AG20443 (cell line): ENCODE data around the gene ZNF784.
A peak's percentile ranks its signal among the peaks of the same experiment; 100 is the strongest.

Source experiments
- DNase-seq: peaks from one replicate; pipeline ENCODE4 v3.0.0; 2012; ENCODE audit warnings: low spot score, mixed read lengths

Gene ZNF784

DNA sequence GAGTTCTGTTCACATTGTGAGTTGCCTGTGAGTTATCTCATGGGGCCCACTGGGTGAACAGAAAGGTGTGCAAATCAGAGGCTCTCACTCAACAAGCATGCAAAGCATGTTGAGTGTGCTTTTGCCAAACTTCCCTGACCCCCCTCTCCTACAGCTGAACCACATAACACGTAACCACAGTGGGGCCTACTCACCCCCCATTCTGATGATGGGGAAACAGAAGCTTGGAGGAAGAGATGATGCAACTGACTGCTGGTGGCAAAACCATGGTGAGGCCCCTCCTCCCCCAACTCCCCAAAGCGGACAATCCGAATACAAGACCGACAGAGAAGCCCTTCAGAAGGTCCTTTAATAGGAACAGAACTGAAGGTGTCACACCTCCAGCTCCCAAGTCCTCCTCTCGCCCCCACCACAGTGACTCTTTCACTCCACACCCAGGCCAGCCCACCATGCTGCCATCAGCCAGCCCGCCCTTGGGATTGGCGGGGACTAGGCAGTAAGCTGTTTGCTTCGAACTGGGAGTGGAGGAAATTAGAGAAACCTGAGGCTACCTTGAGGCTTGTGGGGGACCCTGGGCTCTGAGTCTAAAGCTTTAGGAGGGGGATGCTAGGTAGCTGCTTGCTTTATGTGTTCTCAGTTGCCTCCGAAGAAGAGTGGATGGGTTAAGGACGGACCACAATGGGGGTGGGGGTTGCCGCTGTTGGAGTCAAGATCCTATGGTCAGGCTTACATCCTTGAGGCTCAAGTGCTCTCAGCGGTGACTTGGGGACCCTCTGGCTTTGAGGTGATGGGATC is 3.8 kb downstream of the ZNF784 start:
- DNase-seq: no peak

DNA sequence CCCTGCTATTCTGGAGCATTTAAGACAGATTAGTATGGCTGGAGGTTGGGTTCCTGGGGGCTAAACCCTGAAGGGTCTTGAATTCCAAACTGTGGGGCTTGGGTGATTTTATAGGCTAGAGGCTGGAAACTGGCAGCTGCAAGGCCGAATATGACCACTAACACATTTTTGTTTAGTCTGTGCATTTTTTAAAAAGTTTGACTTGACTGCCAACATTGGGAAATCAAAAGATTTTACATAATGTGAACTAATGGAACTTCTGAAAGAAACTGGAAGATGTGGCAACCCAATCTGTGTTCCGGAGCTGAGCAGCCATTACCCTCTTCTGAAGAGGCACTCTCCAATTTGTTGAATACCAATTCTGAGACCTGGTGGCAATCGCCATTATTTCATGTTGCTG is 5.1 kb downstream of the ZNF784 start:
- DNase-seq: no peak

DNA sequence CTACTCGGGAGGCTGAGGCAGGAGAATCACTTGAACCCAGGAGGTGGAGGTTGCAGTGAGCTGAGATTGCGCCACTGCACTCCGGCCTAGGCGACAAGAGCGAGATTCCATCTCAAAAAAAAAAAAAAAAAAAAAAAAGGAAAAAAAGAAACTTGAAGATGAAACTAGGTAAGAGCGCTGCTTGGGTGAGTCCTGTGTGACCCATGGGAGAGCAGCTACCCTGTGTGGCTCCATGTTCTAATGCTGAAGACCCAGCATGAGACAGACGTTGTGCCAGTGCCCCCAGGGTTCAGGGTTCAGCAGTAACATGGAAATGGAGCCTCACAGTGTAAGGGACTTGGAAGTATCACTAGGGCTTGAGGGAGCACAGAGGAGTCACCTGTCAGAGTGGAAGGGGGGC is 5.9 kb downstream of the ZNF784 start:
- no peak for DNase-seq

DNA sequence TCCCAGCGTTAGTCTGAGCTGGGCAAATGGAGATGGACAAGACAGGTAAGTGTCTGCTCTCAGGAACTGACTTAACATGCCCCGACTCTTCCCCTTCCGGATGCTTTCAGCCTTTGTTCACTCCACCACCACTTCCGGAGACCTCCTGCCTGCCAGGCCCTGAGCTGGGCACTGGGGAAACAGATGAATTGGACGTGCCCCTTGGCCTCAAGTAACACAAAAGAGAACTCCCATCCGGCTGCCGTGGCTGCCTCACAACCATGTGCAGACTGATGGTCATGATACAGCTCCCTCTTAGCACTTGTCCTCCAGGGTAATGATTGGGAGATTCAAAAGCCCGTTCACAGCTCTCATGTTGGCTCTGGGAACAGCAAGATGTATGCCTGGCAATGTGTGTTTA is 6.9 kb downstream of the ZNF784 start:
- no peak for DNase-seq

DNA sequence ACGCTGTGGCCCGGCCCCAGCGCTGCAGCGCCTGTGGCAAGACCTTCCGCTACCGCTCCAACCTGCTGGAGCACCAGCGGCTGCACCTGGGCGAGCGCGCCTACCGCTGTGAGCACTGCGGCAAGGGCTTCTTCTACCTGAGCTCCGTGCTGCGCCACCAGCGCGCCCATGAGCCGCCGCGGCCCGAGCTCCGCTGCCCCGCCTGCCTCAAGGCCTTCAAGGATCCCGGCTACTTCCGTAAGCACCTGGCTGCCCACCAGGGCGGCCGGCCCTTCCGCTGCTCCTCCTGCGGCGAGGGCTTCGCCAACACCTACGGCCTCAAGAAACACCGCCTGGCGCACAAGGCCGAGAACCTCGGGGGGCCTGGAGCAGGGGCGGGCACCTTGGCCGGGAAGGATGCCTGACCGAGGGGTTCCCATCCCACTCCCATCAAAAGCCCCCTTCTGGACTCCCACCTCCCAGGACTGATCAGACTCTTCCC is 7.9 kb downstream of the ZNF784 start:
- DNase-seq: no peak

DNA sequence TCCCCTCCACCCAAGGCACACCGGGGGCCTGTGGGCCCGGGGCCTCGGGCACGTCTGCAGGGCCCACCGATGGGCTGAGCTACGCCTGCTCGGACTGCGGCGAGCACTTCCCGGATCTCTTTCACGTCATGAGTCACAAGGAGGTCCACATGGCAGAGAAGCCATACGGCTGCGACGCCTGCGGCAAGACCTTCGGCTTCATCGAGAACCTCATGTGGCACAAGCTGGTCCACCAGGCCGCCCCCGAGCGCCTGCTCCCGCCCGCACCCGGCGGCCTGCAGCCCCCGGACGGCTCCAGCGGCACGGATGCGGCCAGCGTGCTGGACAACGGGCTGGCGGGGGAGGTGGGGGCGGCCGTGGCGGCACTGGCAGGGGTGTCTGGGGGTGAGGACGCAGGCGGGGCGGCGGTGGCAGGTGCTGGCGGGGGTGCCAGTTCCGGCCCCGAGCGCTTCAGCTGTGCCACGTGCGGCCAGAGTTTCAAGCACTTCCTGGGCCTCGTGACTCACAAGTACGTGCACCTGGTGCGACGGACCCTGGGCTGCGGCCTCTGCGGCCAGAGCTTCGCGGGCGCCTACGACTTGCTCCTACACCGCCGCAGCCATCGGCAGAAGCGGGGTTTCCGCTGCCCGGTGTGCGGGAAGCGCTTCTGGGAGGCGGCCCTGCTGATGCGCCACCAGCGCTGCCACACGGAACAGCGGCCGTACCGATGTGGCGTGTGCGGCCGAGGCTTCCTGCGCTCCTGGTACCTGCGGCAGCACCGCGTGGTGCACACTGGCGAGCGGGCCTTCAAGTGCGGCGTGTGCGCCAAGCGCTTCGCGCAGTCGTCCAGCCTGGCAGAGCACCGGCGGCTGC is 8.6 kb downstream of the ZNF784 start:
- no peak for DNase-seq

DNA sequence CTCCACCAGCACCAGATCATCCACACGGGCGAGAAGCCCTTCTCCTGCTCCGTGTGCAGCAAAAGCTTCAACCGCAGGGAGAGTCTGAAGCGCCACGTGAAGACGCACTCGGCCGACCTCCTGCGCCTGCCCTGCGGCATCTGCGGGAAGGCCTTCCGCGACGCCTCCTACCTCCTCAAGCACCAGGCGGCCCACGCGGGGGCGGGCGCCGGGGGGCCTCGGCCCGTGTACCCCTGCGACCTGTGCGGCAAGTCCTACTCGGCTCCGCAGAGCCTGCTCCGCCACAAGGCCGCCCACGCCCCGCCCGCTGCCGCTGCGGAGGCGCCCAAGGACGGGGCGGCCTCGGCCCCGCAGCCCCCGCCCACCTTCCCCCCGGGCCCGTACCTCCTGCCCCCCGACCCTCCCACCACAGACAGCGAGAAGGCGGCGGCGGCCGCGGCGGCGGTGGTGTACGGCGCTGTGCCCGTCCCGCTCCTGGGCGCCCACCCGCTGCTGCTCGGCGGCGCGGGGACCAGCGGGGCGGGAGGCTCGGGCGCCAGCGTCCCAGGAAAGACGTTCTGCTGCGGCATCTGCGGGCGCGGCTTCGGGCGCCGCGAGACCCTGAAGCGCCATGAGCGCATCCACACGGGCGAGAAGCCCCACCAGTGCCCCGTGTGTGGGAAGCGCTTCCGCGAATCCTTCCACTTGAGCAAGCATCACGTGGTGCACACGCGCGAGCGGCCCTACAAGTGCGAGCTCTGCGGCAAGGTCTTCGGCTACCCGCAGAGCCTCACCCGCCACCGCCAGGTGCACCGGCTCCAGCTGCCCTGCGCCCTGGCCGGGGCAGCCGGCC is 9.4 kb downstream of the ZNF784 start:
- no peak for DNase-seq

DNA sequence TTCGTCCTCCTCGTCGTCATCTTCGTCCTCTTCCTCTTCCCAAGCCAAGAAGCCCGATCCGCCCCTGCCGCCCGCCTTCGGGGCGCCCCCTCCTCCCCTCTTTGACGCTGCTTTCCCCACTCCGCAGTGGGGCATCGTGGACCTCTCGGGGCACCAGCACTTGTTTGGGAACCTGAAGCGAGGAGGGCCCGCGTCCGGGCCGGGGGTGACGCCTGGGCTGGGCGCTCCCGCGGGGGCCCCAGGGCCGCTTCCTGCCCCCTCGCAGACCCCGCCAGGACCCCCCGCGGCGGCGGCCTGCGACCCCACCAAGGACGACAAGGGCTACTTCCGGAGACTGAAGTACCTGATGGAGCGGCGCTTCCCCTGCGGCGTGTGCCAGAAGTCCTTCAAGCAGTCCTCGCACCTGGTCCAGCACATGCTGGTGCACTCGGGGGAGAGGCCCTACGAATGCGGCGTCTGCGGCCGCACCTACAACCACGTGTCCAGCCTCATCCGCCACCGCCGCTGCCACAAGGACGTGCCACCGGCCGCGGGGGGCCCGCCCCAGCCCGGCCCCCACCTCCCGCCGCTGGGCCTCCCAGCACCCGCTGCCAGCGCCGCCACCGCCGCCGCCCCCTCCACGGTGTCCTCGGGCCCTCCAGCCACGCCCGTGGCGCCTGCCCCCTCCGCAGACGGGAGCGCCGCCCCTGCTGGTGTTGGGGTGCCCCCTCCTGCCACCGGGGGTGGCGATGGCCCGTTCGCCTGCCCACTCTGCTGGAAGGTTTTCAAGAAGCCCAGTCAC is 10.2 kb downstream of the ZNF784 start:
- no peak for DNase-seq

DNA sequence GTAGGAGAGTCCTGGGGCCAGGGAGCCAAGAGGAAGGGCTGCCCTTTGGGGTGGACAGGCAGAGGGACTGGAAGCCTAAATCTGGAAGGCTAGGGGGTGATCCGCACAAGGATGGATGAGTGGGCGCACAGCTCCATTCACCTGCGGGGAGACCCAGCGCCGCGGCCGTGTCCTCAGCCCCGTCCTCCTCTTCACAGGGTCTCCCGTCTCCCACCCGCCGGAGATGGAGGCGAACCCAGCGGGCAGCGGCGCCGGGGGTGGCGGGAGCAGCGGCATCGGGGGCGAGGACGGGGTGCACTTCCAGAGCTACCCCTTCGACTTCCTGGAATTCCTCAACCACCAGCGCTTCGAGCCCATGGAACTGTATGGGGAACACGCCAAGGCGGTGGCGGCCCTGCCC is 11.0 kb downstream of the ZNF784 start:
- no peak for DNase-seq

DNA sequence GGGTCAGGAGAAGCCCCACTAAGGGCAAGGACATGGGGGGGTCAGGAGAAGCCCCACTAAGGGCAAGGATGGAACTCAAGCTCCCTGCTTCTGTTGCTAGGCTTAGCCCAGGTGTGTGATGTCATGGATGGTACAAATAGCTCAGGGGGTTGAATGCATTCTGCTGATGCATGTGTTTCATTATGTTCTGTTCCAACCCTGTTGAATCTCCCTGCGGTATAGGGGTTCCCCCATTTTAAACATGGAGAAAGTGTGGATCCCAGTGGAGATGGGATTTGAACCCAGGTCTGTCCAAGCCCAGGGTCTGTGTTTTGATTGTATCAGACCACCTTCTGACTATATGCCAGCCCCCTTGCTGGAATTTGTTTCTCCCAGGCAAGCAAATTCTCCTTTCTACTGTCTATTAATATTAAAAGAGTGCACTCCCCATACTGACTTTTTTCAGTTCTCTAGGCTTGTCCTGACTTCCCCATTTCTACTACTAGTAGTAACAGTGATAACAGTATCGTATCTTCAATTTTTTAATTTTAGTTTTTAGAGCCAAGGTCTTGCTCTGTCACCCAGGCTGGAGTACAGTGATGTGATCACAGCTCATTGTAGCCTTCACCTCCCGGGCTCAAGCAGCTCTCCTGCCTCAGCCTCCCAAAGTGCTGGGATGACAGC is 12.3 kb downstream of the ZNF784 start:
- no peak for DNase-seq

DNA sequence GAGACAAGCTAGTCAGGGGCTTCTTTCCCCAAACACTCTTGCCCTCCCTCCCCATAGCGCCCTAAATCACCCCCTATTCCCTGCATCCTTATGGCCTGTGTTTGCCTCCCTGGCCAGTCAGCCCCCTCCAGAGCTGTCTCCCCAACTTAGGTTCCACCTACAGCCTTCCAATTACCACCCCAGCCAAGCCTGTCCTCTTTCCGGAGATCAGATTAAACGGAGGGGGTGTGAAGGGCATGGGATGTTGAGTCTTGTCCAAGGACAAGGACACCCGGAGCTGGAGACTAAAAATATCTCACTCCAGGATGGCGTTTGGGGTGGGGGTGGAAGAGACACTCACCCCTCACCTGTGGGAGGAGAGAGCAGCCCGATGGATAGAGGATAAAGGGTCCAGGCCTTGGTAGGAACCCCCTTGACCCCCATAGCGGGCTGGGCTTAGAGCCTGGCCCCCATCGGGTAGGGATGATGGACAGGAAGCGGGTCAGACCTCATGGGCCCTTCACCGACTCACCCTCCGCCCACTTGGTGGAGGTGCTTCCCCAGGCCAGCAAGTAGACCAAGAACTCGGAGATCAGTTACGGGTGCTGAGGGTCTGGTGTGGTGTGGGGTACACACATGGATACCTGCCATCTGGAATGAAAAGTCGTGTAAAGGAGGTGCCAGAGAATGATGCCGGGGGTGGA is 12.9 kb downstream of the ZNF784 start:
- DNase-seq: no peak

DNA sequence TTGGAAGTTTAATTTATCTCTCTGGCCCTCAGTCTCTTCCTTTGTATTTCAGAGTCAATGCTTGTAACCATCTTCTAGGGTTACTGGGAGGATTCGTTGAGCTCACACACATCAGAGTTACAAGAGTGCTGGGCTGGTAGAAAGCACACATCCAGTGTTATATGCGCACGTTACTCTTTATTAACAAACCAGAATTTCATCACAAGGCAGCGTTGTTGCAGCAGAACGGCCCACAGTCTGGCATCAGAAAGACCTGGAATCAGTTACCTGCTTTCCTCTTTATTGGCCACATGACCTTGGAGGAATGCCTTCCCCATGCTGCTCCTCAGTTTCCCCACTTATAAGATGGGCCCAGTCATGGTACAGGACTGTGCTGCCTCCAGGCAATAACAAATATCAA is 15.0 kb downstream of the ZNF784 start:
- DNase-seq: no peak

DNA sequence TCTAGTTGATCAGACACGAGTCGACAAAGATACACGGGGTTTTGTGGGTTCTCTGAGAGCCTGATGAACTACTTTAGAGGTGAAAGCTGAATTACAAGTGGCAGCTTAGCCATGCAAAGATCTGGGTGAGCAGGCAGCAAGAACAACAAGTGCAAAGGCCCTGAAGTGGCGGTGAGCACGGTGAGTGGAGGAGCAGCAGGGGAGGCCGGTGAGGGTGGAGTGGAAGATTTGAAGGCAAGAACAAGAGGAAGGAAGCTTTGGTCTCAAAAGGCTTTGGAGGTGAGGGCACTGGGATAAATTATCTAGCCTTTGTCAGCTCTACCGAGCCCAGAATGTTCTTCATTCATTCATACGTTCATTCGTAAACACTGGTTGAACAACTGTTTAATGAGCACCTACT is 17.5 kb downstream of the ZNF784 start:
- DNase-seq: no peak

DNA sequence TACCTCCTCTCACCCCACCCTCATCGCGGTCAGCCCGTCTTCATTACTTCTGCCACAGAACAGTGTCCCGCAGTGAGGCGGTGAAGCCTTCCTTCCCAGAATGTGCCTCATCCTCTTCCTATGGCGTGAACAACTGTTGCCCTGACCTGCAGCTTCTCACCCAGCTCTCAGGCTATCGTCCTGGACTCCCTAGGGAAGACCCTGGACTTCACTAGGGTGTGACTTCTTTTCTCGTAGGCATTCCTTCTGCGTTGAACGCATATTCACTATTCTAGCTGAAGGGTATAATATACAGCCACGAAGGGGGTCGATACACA is 17.9 kb downstream of the ZNF784 start:
- DNase-seq: no peak

DNA sequence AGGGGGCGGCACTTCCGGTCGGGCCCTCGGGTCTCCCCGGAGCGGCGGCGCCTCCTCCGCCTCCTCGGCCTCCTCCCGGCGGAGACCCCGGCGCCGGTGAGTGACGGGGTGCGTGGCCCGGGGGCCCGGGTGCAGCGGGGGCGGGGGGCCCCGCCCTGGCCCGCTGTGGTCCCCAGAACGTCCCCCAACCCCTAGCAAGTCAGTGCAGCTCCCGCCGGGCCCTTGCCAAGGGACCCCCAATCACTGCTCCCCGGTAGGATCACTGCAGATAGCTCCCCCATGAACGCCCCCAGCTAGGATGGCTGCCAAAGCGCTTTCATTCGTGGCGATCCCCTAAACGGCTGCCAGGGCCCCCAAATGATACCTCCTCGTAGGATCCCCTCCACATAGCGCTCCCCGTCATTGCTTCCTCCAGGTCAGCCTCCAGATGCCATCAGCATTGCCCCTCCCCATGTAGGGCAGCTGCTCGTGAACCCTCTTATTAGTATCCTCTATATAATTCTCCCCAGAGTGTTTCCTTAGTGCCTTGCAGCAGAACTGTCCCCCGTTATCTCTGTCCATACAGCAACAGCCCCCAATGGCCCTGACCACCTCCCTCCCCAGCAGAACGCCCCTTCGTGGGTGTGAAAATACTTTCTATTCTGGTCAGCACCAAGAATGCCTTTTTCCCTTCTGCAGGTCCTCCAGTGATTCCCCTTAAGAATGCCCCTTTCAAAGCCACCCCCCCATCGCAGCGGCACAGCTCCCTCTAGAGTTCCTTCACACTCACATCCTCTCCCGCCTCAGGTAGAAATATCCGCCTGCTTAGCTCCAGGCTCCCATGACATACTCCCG is 18.5 kb downstream of the ZNF784 start, which contains the start of gene ZNF865:
TSS of gene ZNF865 (plus strand) at position 11 of the 834 bp plus-strand sequence. CDS start 7,972 bp downstream, outside the sequence.
- DNase-seq: peak; percentile 82

DNA sequence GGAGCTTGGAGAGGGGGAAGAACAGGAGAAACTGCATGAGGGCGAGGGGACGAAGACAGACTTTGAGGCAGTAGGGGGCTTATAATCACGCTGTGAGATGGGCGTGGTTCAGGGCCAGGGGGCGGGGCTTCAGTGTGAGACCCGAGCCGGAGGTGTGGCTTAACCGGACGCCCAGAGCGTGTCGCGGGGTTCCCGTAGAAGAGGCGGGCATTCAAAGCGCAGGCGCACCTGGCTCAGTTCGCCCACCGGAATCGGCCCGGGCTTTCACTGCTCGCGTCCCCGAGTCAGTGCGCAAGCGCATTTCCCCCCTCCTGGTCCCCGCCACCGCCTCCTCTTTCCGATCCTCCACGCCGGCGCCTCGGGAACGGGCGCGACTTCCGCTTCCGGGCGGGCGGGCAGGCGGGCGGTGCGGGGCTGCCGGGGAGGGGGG is 19.1 kb downstream of the ZNF784 start:
- peak; percentile 97 for DNase-seq

DNA sequence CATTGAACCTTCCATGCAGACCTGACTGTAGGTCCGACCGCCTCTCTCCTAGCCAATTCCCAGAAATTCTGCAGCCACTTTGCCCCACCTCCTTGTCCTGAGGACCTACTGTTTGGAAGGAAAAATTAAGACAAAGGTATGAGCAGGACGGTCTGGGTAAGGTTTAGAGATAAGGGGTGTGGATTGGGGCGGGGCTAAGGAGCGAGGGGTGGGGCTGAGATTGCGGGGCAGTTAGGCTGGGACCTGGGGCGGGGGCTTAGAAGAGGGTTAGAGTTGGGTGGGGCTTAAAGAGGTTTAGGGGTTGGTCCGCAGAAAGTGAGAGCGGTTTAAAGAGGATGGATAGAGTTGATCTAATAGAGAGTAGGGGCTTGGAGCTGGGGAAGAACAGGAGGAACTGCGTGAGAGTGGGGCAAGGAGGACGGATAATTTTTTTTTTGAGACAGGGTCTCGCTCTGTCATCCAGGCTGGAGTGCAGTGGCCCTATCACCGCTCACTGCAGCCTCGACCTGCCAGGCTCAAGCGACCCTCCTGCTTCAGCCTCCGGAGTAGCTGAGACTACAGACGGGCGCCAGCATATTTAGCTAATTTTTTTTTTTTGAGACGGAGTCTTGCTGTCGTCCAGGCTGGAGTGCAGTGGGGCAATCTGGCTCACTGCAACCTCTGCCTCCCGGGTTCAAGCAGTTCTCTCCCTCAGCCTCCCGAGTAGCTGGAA is 20.6 kb downstream of the ZNF784 start:
- no peak for DNase-seq

DNA sequence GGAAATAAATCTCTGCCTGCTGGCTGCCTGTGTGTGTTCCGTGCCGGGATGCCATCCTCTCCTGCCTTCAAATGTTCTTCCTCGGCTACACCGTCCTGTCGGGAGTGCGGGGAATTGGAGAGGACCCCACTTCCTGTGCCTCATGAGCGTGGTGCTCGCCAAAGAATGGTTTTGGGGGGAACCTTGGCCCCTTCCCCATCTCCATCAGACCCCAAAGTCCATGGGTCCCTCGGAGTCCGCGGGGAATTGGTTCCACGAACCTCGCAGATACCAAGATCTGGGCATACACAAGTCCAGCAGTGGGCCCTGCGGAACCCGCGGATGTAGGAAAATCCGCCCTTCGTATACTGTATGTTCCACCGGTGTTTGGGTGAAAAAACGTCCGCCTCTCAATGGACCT is 21.3 kb downstream of the ZNF784 start:
- no peak for DNase-seq
